Hematopoietic multipotent progenitor cell treated with erythropoietin and hydrocortisone succinate and interleukin-3 and kit ligand, for 15 days (in vitro differentiated cells): ENCODE data around the gene FNDC8.
"Not testable (repeated sequence)": the region's sequence is repeated elsewhere in the genome, so short reads cannot be mapped to it uniquely, and the experiment has no call there.

Experiments used
- DNase-seq: peaks from one replicate; pipeline ENCODE4 v3.0.0-alpha.2; 2015; ENCODE audit warnings: low spot score

Gene FNDC8

DNA sequence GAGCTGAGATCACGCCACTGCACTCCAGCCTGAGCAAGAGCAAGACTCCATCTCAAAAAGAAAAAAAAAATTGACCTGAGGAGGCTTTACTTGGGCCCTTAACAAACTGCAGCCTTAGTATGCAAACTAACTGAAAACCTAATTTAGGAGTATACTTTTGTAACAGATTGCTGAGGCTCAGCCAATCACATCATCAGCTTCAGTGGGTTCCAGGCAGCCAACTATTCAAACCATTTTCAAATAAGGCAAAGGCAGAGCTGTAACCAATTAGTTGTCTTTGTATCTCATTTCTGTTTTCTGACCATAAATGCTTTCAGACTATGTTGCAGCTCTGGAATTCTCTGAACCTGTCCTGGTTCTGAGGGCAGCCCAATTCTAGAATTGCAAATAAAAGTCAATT is 25.7 kb upstream of the FNDC8 start:
- no peak for DNase-seq

DNA sequence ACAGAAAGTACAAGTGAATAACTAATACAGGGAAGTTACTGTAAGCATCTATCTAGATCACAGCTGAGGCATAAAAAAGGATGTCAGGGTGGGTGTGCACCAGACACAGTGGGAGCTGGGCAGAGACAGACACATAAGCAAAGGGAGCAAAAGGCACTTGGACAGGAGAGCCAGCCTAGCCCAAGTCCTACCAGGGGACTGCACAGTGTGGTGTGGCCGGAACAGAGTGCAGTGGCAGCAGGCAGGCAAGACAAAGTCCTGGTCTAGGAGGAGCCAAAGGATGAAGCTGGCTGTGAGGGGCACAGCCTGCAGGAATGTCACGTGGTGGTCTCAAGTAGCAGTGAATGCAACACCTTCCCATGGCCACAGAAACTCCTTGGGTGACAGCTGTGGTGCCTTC is 23.6 kb upstream of the FNDC8 start:
- DNase-seq: no peak

DNA sequence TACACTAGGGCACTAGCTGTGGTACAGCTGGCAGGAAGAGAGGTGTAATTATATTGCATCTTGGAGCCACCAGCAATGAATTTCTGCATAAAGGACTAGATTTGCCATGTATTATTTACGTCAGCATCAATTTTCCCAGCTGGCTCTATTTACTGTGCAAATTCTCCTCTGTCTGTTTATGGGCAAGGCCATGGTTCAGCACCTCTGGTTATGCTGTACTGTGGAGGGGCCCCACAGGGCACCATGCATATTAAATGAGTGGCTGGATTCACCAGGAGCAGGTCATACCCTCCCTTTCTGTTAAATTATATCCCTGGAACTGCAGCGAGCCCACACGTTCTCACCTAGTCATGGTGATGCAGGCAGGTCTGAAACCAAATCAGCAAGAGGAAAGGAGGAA is 21.5 kb upstream of the FNDC8 start:
- no peak for DNase-seq

DNA sequence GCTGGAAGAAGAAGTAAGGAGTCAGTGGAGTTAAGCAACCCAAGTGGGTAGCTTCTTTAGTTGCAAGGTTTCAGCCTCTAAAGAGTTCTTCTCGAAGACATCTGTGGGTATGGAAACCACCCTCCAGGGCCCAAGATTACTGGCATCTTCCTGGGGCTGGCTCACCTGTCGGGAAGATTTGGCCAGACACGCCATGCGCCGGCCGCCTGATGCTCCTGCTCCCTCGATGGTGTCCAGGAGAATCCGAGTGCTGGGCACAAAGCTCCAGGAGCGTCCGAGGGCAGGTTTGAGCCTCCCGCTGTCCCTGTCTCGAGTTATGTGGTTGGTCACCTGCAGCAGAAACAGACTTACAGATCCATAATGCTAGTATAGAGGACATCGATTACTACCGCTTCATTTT is 20.4 kb upstream of the FNDC8 start:
- DNase-seq: no peak

DNA sequence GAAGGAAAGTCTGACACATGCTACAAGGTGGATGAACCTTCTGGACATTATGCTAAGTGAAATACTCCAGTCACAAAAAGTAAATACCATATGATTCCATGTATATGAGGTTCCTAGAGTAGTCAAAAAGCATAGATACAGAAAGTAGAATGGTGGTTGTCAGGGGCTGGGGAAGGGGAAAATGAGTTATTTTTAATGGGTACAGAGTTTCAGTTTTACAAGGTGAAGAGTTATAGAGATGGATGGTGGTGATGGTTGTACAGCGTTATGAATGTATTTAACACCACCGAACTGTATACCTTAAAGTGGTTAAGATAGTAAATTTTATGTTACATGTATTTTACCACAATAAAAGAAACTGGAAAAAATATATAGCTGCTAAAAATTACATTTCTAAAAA is 19.7 kb upstream of the FNDC8 start:
- DNase-seq: no peak

DNA sequence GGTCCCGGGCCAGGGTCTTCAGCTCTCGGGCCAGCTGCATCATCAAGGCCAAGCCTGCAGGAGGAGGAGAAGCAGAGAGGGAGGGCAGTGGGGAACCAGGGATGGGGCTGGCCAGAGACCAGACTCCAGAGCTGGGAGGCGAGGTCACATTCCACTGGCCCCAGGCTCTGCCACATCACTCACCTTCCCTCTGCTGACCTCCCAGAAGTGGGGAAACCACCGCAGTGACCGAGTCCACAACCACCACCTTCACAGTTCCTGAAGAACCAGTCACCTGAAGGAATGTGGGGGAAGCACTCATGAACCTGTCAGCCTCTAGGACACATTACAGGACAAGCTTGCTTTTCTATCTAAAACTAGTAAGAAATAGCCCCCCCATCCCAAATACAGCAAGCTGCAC is 18.1 kb upstream of the FNDC8 start:
- DNase-seq: no peak

DNA sequence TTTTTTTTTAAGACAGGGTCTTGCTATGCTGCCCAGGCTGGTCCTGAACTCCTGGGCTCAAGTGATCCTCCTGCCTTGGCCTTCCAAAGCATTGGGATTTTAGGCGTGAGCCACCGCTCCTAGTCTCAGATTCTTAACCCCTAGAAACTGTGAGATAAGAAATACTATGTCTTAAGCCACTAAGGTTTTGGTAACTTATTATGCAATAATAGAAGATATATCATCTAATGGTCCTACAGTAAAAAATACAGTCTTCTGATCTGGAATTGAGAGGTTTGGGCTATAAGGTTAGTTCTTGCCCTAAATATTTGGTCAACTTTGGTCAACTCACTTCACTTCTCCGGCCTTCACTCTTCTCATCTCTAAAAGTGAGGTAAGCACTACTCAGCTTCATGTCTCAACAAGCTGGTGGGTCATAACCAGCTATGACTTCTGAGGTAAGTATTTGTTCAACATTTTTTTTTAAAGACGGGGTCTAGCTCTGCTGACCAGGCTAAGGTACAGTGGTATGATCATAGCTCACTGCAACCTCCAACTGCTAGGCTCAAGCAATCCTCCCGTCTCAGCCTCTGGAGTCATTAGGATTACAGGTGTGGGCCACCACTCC is 16.5 kb upstream of the FNDC8 start:
- DNase-seq: no peak

DNA sequence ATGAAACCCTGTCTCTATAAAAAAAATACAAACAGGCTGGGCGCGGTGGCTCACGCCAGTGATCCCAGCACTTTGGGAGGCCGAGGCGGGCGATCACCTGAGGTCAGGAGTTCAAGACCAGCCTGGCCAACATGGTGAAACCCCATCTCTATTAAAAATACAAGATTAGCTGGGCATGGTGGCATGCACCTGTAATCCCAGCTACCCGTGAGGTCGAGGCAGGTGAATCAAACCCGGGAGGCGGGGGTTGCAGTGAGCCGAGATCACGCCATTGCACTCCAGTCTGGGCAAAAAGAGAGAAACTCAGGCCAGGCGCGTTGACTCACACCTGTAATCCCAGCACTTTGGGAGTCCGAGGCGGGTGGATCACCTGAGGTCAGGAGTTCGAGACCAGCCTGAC is 10.6 kb upstream of the FNDC8 start:
- not testable (repeated sequence) for DNase-seq

DNA sequence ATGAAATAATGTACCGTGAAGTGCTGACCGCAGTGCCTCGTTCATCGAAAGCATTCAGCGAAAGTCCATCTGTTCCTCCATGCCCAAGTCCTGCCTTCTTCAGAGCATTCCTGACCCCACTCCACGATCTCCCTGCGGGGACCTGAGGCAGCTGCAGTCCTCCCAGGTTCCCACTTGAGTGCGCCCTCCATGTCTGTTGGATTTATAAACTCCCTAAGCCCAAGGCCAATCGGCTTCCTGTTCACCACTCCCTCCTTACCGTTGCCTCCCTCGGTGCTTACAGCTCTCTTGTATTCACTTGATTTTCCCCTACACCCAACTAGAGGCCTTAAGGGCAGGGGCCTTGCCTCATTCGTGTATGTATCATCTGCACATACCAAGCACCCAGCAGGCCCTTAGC is 4.6 kb upstream of the FNDC8 start:
- no peak for DNase-seq

DNA sequence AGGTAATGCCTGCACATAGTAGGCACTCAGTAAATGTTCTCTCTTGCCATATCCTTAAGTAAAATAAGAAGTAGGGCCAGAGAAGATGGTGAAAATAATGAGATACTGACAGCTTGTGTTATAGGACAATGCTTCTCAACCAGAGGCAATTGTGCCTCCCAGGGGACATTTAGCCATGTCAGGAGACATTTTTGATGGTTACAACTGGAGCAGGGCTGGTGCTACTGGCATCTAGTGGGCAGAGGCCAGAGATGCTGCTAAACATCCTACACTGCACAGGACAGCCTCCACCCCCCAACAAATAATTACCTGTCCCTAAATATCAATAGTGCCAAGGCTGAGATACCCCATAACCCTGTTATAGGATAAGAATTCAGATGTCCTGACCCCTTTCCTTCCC is 3.4 kb upstream of the FNDC8 start:
- DNase-seq: peak; percentile 27

DNA sequence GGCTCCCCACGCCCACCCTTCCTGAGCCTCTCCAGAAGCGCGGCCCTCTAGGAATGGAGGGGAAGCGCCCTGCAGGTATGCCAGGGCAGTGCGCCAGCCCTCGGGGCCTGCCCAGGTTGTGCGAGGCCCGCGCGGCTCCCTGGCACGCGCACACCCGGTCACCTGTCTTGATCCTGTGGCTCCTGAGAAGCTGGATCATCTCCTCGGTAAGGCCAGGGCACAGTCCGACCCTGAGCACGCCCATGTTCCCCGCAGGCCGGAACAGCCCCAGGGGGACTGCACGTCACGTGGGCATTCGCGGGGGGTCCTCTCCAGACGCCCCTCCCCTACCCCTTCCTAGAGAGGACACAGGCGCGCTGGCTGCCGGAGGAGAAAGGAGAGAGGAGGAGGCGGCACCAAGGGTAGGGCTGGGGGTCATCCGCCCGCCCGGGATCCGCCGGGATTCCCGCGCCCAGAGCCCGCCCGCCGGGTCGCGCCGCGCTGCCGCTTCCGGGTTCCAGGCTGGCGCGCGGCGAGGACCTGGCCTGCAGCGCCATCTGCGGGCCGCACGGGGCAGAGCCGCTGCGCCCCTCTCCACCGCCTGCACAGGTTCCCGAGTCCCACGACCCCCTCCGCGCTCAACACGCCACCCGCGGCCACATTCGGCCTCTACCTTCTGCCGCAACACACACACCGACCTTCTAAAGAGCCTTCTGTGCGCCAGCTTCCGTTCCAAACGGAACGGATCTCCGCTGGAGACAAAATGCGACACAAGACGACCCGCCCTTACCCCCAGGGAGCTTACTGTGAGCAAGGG is 1.8 kb upstream of the FNDC8 start, which contains the start of gene RAD51D:
Gene RAD51D, minus strand, starts transcription at position 491 of the 796 bp plus-strand sequence. Its CDS starts 247 bp downstream, at position 244.
- peak; percentile 77 for DNase-seq

DNA sequence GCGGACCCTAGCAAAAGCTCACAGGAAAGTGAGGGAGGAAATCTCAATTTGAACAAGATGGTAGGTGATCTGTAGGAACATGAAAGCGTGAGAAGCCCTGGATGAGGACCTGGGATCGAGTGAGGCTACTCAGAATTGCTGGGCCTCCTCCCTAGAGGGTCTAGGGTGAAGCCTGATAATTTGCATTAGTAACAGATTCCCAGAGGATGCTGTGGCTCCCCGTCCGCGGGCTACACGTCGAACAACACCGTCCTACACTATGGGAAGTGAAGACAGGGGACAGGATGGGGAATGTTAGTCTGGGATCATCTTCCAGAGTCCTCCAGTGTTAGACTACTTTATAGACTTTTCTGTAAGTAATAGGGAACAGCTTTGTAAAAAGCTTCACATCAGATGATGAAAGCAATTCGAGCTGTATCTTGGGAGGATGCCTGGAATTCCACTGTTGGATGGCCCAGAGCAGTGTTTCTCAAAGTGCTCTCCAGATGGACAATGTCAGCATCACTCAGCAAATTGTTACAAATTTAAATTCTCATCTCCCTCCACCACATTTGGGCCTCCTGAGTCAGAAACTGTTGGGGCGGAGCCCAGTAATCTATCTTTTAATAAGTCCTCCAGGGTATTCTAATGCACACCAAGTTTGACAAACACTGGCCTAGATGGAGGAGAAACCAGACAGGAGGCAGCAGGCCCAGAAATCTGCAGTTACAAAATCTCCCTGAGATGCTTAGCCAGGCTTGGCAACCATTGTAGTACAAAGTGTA is 6.5 kb downstream of the FNDC8 start:
- no peak for DNase-seq

DNA sequence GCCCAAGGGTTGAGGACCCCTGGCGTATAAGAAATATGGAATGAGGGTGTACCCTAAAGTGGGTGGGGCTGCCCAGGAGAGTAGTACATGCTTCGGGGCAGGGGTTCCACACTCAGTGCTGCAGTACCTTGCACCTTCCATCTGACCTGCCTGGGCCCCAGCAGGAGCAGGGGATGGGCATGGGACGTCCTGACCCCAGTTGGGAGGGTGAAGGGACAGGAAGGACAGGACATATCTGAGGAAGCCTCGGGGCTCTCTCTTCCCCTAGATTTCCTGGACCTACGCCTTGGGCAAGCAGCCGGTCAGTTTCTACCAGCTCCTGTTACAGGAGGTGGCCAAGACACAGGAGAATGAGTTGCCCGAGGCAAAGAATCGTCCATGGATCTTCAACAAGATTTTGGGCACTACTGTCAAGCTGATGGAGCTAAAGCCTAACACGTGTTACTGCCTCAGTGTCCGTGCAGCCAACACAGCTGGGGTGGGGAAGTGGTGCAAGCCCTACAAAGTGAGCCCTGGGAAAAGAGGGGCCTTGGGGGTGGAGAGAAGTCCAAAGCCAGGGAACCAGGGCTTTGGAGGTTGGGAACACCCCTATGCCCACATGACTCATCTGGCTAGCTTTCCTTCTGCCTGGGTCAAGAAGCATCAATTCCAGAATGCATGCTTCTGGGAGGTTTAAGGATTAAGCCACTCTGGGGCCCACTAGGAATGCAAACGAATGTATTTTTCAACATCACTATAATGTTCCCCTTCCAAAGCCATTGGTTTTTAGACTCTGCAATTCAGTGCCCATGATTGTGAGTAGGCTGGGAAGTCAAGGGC is 7.9 kb downstream of the FNDC8 start:
- DNase-seq: no peak

DNA sequence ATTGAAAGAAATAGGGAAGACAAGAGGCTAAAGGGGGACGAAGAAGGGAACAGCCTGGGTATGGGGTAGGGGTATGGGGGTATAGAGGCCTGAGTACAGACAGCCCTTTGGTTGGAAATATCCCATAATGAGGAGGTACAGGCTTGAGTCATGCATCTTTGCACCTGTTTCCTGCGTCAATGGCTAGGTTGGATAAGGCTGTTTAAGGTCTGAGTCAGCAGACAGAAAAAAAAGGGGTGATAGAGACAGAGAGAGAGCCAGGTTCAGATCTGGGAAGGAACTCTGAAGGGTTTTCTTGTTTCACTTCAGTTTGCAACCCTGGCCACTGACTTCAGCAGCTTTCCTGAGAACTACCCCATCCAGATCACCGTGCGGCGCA is 8.5 kb downstream of the FNDC8 start:
- no peak for DNase-seq

DNA sequence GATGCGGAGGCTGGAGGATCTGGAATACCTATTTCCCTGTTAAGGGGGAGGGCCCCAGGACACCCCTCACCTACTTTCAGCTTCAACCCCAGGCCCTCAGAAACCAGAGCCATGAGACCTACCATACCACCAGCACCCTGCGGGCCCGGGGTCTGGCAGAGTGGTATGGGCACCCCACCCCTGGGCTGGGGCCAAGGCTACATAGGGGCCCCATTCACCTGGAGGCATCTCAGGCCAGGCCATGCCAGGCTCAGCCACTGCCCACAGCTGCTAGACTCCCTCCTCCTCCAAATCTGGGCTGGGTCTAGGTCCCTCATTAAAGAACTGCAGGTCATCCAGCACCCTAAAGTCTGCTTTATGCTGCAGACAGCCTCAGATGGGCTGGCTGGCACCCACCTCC is 9.0 kb downstream of the FNDC8 start:
- DNase-seq: no peak

DNA sequence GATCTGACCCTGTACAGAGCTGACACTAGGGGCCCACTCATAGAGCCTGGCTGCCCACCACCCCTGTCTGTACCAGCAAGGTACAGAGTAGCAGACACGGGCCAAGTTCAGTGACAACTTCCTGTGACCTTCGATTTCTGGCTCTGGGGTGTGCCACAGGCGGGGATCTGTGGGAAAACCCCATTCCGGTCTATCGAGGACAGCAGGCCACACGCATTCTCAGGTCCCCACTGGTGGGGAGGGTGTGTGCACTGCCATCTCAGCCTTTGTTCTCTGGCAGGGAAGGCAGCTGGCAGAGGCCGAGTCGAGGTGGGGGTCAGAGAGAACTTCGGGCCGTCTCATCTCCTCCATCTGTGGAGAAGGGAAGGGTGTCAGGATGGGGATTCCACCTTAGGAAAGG is 10.7 kb downstream of the FNDC8 start:
- no peak for DNase-seq

DNA sequence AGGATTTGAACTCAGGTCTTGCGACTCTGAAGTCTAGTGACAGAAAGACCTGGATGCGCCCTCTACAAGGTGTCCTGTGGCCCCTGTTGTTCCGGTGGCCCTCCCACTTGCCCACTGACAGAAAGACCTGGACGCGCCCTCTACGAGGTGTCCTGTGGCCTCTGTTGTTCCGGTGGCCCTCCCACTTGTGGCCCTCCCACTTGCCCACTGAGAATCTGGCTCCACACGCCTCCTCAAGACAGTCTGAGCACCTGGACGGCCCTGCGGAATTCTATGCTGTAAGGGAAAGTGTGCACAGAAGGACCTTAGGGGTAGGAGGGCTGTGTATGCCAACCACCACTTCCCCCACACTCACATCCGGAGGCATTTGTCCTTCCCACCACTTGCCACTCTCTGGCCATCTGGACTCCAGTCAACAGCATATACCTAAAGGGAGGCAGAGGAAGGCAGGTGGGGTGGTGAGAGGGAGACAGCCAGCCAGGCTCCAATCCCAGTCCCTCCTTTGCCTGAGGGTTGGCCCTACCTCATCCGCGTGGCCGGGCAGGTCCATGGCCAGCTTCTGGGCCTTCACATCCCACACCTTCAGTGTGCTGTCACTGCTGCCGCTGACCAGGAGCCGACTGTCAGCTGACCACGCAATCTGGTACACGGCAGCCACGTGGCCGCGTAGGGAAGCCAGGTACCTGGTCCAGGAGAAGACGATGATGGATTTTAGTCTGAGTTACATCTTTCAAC is 11.6 kb downstream of the FNDC8 start:
- no peak for DNase-seq

DNA sequence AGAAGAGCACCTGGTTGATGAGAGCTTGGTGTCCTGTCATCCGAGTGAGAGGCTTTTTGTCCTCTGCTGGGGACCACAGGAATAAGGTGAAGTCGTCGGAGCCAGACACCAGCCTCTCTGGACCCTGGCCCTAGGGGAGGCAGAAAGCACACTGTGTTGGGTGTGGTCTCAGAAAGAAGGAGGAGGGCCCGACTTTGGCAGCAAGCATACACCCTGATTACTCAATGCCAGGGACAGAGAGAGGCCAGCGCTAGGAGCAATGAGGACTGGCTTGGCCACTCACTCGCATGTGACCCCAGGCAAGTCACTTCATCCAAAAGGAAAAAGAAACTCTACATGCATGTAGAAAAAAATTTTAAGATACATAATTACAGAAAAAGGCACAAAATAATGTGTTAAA is 13.9 kb downstream of the FNDC8 start:
- DNase-seq: no peak

DNA sequence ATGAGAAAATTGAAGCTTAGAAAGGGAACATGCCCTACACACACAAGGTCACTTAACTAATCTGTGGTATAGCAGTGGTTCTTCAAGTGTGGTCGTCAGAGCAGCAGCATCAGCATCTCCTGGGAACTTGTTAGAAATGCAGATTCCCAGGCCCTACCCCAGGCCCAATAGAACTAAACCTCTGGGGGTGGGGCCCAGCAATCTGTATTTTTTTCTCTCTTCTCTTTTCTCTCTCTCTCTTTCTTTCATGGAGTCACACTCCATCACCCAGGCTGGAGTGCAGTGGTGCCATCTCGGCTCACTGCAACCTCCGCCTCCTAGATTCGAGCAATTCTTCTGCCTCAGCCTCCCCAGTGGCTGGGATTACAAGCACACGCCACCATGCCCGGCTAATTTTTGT is 16.8 kb downstream of the FNDC8 start:
- DNase-seq: no peak

DNA sequence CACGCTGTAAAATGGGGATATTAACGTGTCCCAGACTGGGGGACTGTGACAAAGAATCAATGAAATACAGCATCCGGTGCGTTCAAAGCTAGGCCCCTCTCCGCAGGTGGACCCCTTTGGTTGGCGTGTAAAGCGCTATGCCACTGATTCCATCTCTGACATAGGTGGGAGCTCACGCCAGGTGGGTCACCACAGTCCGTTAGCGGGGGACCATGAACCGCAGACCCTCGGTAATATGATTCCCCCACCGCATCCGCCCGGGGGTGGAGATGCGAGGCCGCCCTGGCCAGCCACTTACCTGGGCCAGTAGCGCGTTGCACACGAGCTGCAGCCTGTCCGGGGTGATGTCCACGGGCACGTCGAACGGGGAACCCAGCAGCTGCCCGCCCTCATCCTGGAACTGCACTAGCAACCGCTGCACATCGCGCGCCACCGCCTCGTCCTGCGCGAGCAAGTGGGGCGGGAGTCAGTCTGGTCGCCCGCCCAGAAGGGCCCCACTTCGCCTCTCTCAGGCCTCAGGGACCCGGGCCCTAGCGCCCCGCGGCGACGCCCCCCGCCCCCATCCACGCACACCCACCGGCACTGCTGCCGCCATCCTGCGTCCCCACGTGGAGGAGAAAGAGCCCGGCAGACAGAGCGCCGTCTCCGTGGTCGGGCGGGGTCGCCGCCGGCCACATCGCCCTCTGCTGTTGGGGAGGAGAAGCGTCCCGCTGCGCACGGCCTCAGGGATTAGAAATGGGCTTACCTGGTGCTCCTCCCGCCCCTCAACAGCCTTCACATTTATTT is 20.5 kb downstream of the FNDC8 start, which contains the start of gene NLE1:
Gene NLE1, minus strand, starts transcription at position 623 of the 786 bp plus-strand sequence. Its CDS starts 28 bp downstream, at position 595.
- DNase-seq: peak; percentile 75

DNA sequence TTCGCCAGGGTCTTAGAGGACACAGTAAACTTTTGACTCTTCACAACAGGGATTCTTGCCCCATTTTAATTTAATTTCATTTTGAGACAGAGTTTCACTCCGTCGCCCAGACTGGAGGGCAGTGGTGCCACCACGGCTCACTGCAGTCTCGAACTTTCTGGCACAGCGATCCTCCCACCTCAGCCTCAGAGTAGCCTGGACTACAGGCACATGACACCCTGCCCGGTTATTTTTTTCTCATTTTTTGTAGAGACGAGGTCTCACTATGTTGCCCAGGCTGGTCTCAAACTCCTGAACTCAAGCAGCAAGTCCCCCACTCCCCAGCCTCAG is 21.0 kb downstream of the FNDC8 start:
- DNase-seq: no peak
